C4-2B (cell line): ENCODE measurements around the gene SLC38A6.

Experiments used
- CTCF ChIP-seq: fragments of 450-650 bp; conservative IDR thresholded peaks from 2 replicates; pipeline ENCODE4 v1.5.1; 2017; ENCODE audit warnings: mild to moderate bottlenecking
- ZFX ChIP-seq: fragments of 450-650 bp; IDR thresholded peaks from 2 replicates; pipeline ENCODE4 v1.6.1; 2017

- TF ChIP-seq CTCF = no peak
- TF ChIP-seq ZFX = no peak
Observed at GRCh38 chr14:61080591-61081010, 99.6 kb downstream of the SLC38A6 start.
